ENCODE data around the gene ORC3. TPM values are rescaled to one million over a fixed set of nuclear protein-coding genes. Genes with fewer than 3 reads are reported as not detected.
A peak's percentile ranks its signal among the peaks of the same experiment; 100 is the strongest.

The ORC3 gene
- total and polyA plus RNA-seq, 10 of the 15 experiments (the other 5 are each of a cell fraction or from before 2014, with no cell fraction given) = 27.2 to 76.3 (median 54.6) TPM

GRCh38 chr6:87586371-87587077 lies 3.4 kb upstream of the ORC3 start (continued):
- TF ChIP-seq, protein P1, sequence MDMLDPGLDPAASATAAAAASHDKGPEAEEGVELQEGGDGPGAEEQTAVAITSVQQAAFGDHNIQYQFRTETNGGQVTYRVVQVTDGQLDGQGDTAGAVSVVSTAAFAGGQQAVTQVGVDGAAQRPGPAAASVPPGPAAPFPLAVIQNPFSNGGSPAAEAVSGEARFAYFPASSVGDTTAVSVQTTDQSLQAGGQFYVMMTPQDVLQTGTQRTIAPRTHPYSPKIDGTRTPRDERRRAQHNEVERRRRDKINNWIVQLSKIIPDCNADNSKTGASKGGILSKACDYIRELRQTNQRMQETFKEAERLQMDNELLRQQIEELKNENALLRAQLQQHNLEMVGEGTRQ (IDR thresholded peaks at IDR 0.05; ENCODE audit: borderline replicate concordance, low read depth, low read length) = no peak
- TF ChIP-seq, protein P2, sequence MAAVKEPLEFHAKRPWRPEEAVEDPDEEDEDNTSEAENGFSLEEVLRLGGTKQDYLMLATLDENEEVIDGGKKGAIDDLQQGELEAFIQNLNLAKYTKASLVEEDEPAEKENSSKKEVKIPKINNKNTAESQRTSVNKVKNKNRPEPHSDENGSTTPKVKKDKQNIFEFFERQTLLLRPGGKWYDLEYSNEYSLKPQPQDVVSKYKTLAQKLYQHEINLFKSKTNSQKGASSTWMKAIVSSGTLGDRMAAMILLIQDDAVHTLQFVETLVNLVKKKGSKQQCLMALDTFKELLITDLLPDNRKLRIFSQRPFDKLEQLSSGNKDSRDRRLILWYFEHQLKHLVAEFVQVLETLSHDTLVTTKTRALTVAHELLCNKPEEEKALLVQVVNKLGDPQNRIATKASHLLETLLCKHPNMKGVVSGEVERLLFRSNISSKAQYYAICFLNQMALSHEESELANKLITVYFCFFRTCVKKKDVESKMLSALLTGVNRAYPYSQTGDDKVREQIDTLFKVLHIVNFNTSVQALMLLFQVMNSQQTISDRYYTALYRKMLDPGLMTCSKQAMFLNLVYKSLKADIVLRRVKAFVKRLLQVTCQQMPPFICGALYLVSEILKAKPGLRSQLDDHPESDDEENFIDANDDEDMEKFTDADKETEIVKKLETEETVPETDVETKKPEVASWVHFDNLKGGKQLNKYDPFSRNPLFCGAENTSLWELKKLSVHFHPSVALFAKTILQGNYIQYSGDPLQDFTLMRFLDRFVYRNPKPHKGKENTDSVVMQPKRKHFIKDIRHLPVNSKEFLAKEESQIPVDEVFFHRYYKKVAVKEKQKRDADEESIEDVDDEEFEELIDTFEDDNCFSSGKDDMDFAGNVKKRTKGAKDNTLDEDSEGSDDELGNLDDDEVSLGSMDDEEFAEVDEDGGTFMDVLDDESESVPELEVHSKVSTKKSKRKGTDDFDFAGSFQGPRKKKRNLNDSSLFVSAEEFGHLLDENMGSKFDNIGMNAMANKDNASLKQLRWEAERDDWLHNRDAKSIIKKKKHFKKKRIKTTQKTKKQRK (IDR thresholded peaks at IDR 0.05; ENCODE audit: low read depth, low read length) = no peak

DNA sequence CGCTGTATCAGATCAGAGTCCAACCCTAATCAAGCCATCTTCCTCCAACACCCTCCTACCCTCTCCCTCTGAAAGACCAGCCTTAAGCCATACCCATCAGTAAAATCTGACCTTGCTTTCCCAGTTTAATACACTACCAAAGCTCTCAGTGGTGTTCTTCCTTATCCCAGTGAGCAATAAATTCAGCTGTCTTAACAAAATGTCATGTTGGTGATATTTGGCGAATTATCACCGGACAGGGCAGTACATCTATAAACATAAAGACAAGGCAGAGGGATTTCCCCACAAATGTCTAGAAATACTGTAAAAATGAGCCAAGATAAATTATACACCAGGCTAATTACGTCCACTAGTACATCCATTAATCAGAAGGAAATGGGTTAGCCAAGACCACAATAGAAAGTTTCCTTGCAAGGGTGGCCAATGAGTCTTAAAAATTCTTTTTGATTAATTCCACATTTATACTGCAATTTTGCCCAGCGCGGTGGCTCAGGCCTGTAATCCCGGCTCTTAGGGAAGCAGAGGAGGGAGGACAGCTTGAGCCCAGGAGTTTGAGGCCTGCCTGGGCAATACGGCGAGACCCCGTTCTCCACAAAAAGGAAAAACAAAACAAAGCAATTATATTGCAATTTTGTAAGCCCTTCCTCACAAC lies 1.1 kb upstream of the ORC3 start:
- RAD21 ChIA-PET (ENCODE audit: unreplicated experiment) = interaction anchor here (0.5 to 3.1 kb wide), 9 partner anchors 9 to 1281 kb away, joined by 3 to 10 read pairs (median 3); partner anchors contain the start of gene AKIRIN2
- H2AFZ ChIP-seq (ENCODE audit: control insufficient read depth, low read depth, low read length) = no peak overlapping the region
- H4K20me1 ChIP-seq (ENCODE audit: control insufficient read depth, insufficient read depth) = no peaks in the 10 kb centered on the region
- FAIRE-seq (no peak), ATAC-seq (no peak), DNase-seq (ENCODE audit: low read depth, low spot score) (no peak)
- H3K9me3 ChIP-seq (replicated peaks; ENCODE audit: control insufficient read depth, insufficient read depth, low read length) = no peaks in the 10 kb centered on the region
- H3K4me1 ChIP-seq (ENCODE audit: control insufficient read depth, insufficient read depth, low read length) = peaks cover 3% of the 10 kb centered on the region; the same call in 1 of the 2 replicates
- in situ Hi-C loops (cut with MboI) (no loop called here), intact Hi-C loops (cut with micrococcal nuclease; ENCODE audit: unreplicated experiment) (loop anchor here (5.0 to 10.0 kb wide), 2 partner anchors 208 to 336 kb away; no protein-coding TSS in a partner anchor)
- H3K27me3 ChIP-seq (replicated peaks in 1 of 2; ENCODE audit: control insufficient read depth in 2 of 2, insufficient read depth in 2 of 2, low read length in 1 of 2) = no peaks in the 10 kb centered on the region
- CTCF ChIA-PET = interaction anchor here (2.9 kb wide), 1 partner anchor 17 kb away, joined by 12 read pairs; no protein-coding TSS in a partner anchor
- no TSS peak for BruUV-seq (replicated peaks)
- SMC1A ChIA-PET (ENCODE audit: uncharacterized antibody, unreplicated experiment) = interaction anchor here (0.6 to 2.8 kb wide), 18 partner anchors 8 to 576 kb away, joined by 3 to 7 read pairs (median 3); no protein-coding TSS in a partner anchor
- H3K4me3 ChIP-seq = peak overlapping the region; percentile 99
- H3K27ac ChIP-seq (ENCODE audit: control insufficient read depth, insufficient read depth) = peak overlapping the region; percentile 87
- H3K4me2 ChIP-seq (ENCODE audit: control insufficient read depth, insufficient read depth) = peak overlapping the region; percentile 98
- POLR2A ChIA-PET = interaction anchor here (0.5 to 1.2 kb wide), 7 partner anchors 10 to 1763 kb away, joined by 3 to 8 read pairs (median 3); no protein-coding TSS in a partner anchor
- 45% methylated on average over 10 of the region's 10 CpGs for WGBS (ENCODE audit: insufficient coverage, insufficient replicate concordance, low lambda C conversion rate, missing lambda C conversion rate)
- H3K79me2 ChIP-seq (ENCODE audit: control insufficient read depth, insufficient read depth, low read length) = peaks cover 80% of the 10 kb centered on the region
- peak overlapping the region; percentile 90 for H3K9ac ChIP-seq (ENCODE audit: control insufficient read depth, insufficient read depth, low read length)
- peaks cover 0 to 2% of the 10 kb centered on the region in 2 experiments; a peak in 1 of 4 replicates for H3K36me3 ChIP-seq (ENCODE audit: control insufficient read depth in 2 of 2, insufficient read depth in 2 of 2, low read length in 1 of 2)
- TF ChIP-seq NR2F1 (conservative IDR thresholded peaks at IDR 0.05) (no peak), TCF12 (IDR thresholded peaks at IDR 0.05; ENCODE audit: low read depth, low read length) (no peak), ZBTB33 (IDR thresholded peaks at IDR 0.05) (no peak), SIN3A (IDR thresholded peaks at IDR 0.05; ENCODE audit: low read depth, low read length) (no peak), CHD2 (IDR thresholded peaks at IDR 0.05; ENCODE audit: borderline replicate concordance, low read depth, low read length) (no peak), E2F8 (IDR thresholded peaks at IDR 0.05; ENCODE audit: low read depth, partially characterized antibody) (no peak), CBX3 (IDR thresholded peaks at IDR 0.05; ENCODE audit: borderline replicate concordance, low read depth) (no peak), LARP7 (IDR thresholded peaks at IDR 0.05) (no peak), HDAC6 (IDR thresholded peaks at IDR 0.05; ENCODE audit: unreplicated experiment) (no peak)
